NCI-H748 (cell line): ENCODE data around the gene ZNF24.
A peak's percentile ranks its signal among the peaks of the same experiment; 100 is the strongest.

ENCODE experiments used
- DNase-seq: peaks from one replicate; lab custom pipeline; 2025; ENCODE audit not compliant: unreplicated experiment; lab: John Stamatoyannopoulos, UW

Gene ZNF24

DNA sequence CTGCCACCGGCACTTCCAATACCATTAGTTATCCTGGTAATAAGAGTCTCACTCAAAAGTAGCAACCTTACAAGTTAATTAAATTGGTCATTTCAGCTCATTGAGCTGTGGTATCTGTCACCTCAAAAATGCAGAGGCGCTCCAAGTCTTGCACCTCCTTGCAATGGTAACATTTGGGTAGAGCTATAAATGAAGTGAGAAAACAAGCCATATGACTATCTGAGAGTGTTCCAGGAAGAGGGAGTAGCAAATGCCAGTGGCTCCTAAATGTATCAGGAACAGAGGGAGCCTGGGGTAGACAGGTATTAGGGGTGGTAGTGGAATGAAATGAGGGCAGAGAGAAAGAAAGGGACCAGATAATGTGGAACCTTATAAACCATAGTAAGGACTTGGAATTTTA lies 48.2 kb downstream of the ZNF24 start:
- DNase-seq = no peak

DNA sequence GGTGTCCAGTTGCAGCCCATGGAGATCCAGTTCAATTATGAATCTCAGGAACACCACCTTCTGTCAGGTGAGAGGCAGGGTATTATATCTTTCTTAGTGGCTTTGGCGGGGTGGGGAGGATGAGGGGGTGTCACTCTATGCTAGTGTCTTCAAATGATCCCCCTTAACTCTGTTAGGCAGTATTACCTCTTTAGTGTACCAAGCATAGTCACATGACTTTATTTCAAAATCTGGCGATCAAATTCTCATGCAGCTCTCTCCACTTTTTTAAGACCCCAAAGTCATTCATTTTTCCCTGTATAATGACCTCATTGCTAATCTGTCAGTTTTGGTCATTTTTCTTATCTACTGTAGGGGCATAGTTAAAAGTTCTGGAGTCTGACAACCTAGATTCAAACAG lies 53.1 kb downstream of the ZNF24 start:
- no peak for DNase-seq

DNA sequence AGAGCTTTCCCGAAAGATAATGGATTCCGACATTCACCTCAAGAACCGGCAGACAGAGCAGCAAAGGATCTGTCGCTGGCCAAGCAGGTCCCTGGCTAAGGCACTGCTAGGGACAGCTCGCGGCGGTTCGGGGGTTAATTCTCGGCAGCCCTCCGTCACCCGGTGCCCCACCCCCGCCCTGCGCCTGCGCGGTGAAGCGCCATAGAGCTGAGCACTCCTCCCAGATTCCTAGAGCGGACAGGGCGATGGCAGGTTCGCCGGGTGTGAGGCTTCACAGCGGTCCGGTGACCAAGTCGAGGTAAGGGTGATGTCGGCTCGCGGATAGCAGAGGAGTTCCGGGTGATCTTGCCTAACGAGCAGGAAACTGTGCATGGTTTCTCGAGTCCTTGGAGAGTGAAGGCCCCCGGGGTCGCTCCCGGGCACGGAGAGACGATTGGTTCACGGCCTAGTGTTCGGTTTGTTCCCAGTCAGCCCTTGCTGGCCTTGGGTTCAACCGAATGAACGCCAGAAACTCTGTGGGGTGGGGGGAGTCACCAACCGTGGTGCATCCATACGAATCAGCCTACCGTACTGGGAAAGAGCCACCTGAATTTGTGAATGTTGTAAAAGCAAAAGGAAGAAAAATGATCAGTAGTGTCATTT lies 54.0 kb downstream of the ZNF24 start, which contains the start of gene ZSCAN30:
TSS of gene ZSCAN30 (minus strand) at position 136 of the 642 bp plus-strand sequence. CDS start 25,877 bp downstream, outside the sequence.
- peak; percentile 96 for DNase-seq

DNA sequence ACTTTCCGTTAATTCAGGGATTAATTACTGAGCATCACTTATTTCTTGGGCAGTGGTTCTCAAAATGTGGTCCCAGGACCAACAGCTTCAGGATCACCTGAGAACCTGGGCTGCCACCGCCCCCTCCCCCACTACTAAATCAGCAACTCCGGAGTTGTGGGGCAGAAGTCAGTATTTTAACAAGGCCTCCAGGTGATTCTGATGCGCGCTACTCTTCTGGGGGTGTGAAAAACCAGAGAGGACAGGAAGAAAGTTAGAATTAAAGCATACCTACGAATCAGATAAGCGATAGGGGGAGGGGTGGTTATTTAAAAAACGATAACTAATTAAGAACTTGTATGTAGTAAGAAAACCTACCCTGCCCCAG lies 54.5 kb downstream of the ZNF24 start:
- peak; percentile 53 for DNase-seq

DNA sequence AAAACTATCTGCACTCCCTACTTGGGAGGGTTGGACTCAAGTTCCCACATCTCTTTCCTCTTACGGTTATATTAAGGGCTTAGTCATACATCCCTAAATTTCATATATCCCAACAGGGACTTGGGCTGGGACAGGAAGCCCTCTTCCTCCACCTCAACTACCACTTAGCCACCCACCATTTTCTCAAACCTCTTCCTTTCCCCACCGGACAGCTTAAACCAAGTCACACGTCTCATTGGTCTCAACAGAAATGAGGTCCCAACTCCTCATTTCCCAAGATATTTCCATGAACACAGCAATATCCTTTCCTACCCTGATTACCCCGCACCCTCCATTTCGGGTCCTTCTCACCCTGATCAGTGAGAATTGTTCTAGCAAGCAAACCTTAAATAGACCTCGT lies 54.9 kb downstream of the ZNF24 start:
- peak; percentile 27 for DNase-seq

DNA sequence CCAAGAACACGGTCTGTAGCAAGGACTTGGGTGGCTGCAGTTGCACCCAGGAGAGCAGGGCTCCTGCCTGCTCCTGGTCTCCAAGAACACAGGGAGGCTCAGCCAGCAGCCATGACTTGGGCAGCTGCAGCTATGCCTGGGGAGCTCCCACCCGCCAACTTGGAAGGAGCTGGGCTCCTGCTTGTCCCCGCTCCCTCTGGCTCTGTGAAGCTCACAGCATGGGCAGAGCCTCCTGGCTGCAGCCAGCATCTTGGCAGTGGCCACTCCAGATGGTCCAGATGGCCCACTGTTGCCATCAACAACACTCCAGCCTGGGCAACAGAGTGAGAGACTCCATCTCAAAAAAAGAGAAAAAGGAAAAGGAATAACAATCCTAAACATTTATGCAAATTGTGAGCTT lies 59.4 kb downstream of the ZNF24 start:
- no peak for DNase-seq

DNA sequence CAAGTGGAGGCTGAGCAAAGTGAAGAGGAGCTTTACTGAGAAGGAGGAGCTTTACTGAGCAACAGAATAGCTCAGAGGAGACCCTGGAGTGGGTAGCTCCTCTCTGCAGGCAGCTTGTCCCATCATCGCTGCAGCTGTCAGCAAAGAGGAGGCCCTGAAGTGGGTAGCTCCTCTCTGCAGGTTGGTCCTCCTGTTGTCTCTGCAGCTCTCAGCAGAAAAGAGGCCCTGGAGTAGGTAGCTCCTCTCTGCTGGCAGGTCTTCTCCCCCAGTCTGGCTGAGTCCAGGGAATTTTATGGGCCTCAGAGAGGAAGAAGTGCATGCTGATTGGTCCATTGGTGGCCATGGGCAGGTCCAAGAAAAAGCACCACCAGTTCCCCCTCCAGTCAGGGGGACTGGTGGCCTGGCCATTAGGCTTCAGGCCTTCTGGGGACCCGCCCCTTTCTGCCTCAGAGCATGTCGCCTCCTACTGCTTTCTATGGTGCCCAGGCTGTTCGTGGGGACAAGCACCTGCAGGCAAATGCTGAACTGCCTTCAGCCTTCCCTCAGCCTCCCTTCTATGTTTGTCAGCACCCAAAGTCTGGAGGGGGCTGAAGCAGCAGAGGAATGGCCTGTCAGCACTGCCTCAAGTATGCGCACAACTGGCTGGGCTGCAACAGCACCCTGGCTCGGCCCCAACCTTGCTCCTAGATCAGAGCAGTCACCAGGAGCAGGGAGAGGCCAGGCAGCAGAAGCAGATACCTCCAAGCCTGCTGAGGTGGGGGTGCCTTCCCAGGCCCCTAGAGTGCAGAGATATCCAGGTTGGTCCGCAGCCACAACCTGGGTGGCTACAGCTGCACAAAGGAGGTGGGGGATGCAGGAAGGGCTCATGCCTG lies 60.1 kb downstream of the ZNF24 start:
- no peak for DNase-seq

DNA sequence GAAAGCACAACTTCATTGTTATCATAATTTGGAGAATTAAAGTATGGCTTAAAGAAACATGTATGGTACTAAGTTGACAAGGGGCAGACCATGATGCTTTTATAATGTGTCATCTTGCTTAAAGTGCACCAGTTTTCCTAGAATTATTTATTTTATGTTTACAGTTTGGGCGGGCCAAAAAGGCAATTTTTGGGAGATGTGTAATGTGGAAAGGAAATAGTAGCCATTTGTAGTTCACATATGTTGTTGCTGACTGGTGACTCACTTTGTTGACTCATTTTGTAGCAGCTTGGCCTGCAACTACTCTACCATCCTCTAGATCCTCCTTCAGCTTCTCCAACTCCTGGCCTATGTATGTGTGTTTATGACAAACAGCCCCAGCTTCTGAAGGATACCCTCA lies 61.9 kb downstream of the ZNF24 start:
- DNase-seq = no peak
